OCI-LY1 (cell line): ENCODE results near the gene VTA1.

ENCODE experiments used
- H2AFZ ChIP-seq: fragments of 200-600 bp; sonication (generic), shearing (Covaris generic); 2 replicates; pipeline ENCODE4 v1.6.0; 2014; ENCODE audit warnings: antibody characterized with exemption, mild to moderate bottlenecking, low read length
- H3F3A ChIP-seq: fragments of 200-600 bp; sonication (generic), shearing (Covaris generic); 2 replicates; pipeline ENCODE4 v1.6.0; 2014; ENCODE audit warnings: mild to moderate bottlenecking, antibody characterized with exemption, low read length, moderate library complexity; ENCODE audit not compliant: insufficient read depth
- H3K27ac ChIP-seq: fragments of 200-600 bp; sonication (generic); 2 replicates; pipeline ENCODE4 v1.5.1; 2014; ENCODE audit warnings: low read length, mixed run types, mild to moderate bottlenecking, low read depth; ENCODE audit not compliant: poor library complexity, severe bottlenecking
- H3K27me3 ChIP-seq: fragments of 200-600 bp; sonication (generic); 2 replicates; pipeline ENCODE4 v1.6.0; 2014; ENCODE audit warnings: antibody characterized with exemption, mild to moderate bottlenecking, low read length, moderate library complexity; ENCODE audit not compliant: insufficient read depth
- H3K36me3 ChIP-seq: fragments of 200-600 bp; sonication (generic); 2 replicates; pipeline ENCODE4 v1.6.1; 2014; ENCODE audit warnings: mild to moderate bottlenecking, antibody characterized with exemption, low read length, moderate library complexity, mixed read lengths; ENCODE audit not compliant: insufficient read depth
- H3K4me1 ChIP-seq: fragments of 200-600 bp; sonication (generic); 2 replicates; pipeline ENCODE4 v1.5.1; 2014; ENCODE audit warnings: mild to moderate bottlenecking, low read length, moderate library complexity; ENCODE audit not compliant: insufficient read depth, severe bottlenecking
- H3K4me2 ChIP-seq: fragments of 200-600 bp; sonication (generic), shearing (Covaris generic); 2 replicates; pipeline ENCODE4 v1.6.1; 2014; ENCODE audit warnings: low read length
- H3K4me3 ChIP-seq: fragments of 200-600 bp; sonication (generic); 2 replicates; pipeline ENCODE4 v1.5.1; 2014; ENCODE audit warnings: low read length, low read depth, mild to moderate bottlenecking, mixed read lengths; ENCODE audit not compliant: poor library complexity, severe bottlenecking
- H3K79me2 ChIP-seq: fragments of 200-600 bp; shearing (Covaris generic); 2 replicates; pipeline ENCODE4 v1.6.1; 2016; ENCODE audit warnings: mixed run types, low read length, mixed read lengths; ENCODE audit not compliant: insufficient read depth
- H3K9ac ChIP-seq: fragments of 200-600 bp; sonication (generic), shearing (Covaris generic); 2 replicates; pipeline ENCODE4 v1.6.1; 2014; ENCODE audit warnings: mild to moderate bottlenecking, low read length, mixed read lengths
- H3K9me2 ChIP-seq: fragments of 200-600 bp; sonication (generic), shearing (Covaris generic); 2 replicates; pipeline ENCODE4 v1.6.1; 2014; ENCODE audit warnings: low read depth, mild to moderate bottlenecking, low read length, mixed read lengths
- H3K9me3 ChIP-seq: fragments of 200-600 bp; shearing (Covaris generic); 2 replicates; pipeline ENCODE4 v1.6.1; 2014; ENCODE audit warnings: low read length, mixed read lengths
- H4K20me1 ChIP-seq: fragments of 200-600 bp; sonication (generic), shearing (Covaris generic); 2 replicates; pipeline ENCODE4 v1.6.0; 2016; ENCODE audit warnings: mild to moderate bottlenecking, low read length; ENCODE audit not compliant: insufficient read depth
- CTCF ChIP-seq: fragments of 200-600 bp; sonication (generic), shearing (Covaris generic); IDR thresholded peaks from 2 replicates; pipeline ENCODE4 v1.5.1; 2017; ENCODE audit warnings: mild to moderate bottlenecking, antibody characterized with exemption, low read length, moderate library complexity, mixed read lengths
- EZH2 ChIP-seq: fragments of 200-600 bp; sonication (generic), shearing (Covaris generic); IDR thresholded peaks from 2 replicates; pipeline ENCODE4 v1.8.0; 2017; ENCODE audit warnings: borderline replicate concordance, mixed run types, mild to moderate bottlenecking, antibody characterized with exemption, low read length, moderate library complexity, mixed read lengths

The VTA1 gene

GRCh38 chr6:142162780-142163179 is 15.7 kb downstream of the VTA1 start:
- Histone ChIP-seq H2AFZ (no peak overlapping the region), H3F3A (no peaks in the 10 kb centered on the region), H3K36me3 (peaks cover 20% of the 10 kb centered on the region; the same call in 1 of the 2 replicates), H4K20me1 (no peaks in the 10 kb centered on the region), H3K27me3 (no peaks in the 10 kb centered on the region), H3K27ac (no peak overlapping the region), H3K9me3 (no peaks in the 10 kb centered on the region), H3K4me2 (no peak overlapping the region), H3K9ac (no peak overlapping the region), H3K4me3 (no peak overlapping the region), H3K4me1 (no peaks in the 10 kb centered on the region), H3K79me2 (peaks cover 72% of the 10 kb centered on the region), H3K9me2 (no peaks in the 10 kb centered on the region)
- TF ChIP-seq EZH2 (no peak), CTCF (no peak)

DNA sequence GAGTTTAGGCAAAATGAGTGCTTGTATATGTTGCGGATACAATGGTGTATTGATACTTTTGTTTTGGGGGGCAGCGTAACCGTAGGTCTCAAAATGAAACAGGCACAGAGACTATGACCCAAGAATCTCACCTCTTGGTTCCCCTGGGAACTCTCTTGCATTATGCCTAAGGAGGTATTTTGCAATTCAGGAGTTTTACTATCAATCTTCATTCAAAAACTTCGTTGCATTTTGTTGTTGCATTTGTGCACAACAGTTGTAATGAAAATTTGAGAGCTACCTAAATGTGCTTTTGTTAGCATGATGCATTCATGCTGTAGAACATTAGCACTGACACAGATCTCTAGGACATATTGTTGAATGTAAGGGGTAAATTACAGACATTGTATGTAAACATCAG is 18.2 kb downstream of the VTA1 start:
- Histone ChIP-seq H3K4me1 (no peaks in the 10 kb centered on the region), H3K4me2 (no peak overlapping the region), H2AFZ (no peak overlapping the region), H3K27ac (no peak overlapping the region), H4K20me1 (no peaks in the 10 kb centered on the region), H3K9ac (no peak overlapping the region), H3F3A (no peaks in the 10 kb centered on the region), H3K4me3 (no peak overlapping the region), H3K79me2 (peaks cover 53% of the 10 kb centered on the region), H3K27me3 (no peaks in the 10 kb centered on the region), H3K36me3 (peaks cover 25% of the 10 kb centered on the region), H3K9me2 (no peaks in the 10 kb centered on the region), H3K9me3 (no peaks in the 10 kb centered on the region)
- no peak for TF ChIP-seq EZH2
- TF ChIP-seq CTCF, result no peak

GRCh38 chr6:142167071-142167470 is 20.0 kb downstream of the VTA1 start:
- TF ChIP-seq CTCF (no peak), EZH2 (no peak)
- no peak overlapping the region for H3K4me2 ChIP-seq
- H3F3A ChIP-seq, result no peaks in the 10 kb centered on the region
- no peaks in the 10 kb centered on the region for H3K9me2 ChIP-seq
- no peak overlapping the region for H2AFZ ChIP-seq
- no peak overlapping the region for H3K4me3 ChIP-seq
- H3K27ac ChIP-seq, result no peak overlapping the region
- H4K20me1 ChIP-seq, result no peaks in the 10 kb centered on the region
- no peaks in the 10 kb centered on the region for H3K4me1 ChIP-seq
- H3K27me3 ChIP-seq, result no peaks in the 10 kb centered on the region
- peaks cover 35% of the 10 kb centered on the region for H3K79me2 ChIP-seq
- no peak overlapping the region for H3K9ac ChIP-seq
- H3K36me3 ChIP-seq, result peaks cover 42% of the 10 kb centered on the region
- H3K9me3 ChIP-seq, result no peaks in the 10 kb centered on the region
